Stimulated activated CD4-positive, alpha-beta T cell treated with anti-CD3 and anti-CD28 coated beads, Interleukin-2, amount 100 ng/mL, for 48 hours (primary cell): ENCODE data around the gene STIM1.

Experiments
- DNase-seq, 2 donors: peaks; one replicate each; pipeline ENCODE4 v3.0.0-alpha.2; 2020

STIM1 gene

DNA sequence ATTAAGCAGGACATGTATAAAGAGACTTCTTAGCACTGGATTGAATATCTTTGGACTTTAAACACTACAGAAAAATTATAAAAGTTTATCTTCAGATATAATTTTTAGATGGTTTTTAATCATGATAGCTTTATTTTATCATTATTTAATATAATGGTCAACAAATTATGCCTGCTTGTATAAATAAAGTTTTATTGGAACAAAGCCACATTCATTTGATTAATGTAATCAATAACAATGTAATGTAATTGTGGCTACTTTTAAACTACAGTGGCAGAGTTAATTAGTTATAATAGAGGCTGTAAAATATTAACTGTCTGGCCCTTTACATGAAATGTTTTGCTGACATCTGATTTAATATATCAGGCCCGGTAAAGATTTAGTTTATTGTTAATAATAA, 70.0 kb downstream of the STIM1 start:
- DNase-seq, result no peak

GRCh38 chr11:3926458-3927095, 71.1 kb downstream of the STIM1 start:
- DNase-seq, result no peak

DNA sequence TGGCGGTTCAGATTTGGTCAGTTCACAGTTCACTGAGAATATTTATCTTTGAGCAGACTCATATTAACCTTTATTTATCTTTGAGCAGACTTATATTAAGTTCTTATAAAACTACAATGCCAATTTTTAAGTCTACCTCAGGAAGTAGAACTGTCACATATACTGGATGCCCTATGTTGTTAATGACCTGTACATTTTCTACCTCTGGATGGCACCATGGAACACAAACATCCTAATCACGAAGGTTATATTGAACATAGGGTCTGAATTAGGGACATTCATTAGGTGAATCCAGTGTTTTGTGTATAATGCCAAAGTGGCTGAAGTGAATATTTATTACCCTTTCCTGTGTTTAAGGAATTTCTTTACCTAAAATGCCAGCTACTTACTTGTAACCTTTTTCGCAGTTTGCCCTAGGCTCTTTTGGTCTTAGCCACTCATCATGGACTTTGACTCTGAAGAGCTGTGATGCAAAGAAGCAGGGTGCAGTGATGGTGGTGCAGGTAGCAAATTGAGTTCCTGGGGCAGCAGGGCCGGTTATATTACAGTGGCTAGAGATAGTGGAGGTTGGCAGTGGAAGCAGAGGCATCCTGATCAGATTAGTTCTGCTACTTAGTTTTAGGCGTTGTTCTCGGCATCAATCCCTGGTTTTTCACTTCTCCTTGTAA, 71.8 kb downstream of the STIM1 start:
- no peak for DNase-seq

GRCh38 chr11:3929232-3929631, 73.8 kb downstream of the STIM1 start:
- DNase-seq, result no peak

GRCh38 chr11:3929649-3930048, 74.2 kb downstream of the STIM1 start:
- no peak for DNase-seq

DNA sequence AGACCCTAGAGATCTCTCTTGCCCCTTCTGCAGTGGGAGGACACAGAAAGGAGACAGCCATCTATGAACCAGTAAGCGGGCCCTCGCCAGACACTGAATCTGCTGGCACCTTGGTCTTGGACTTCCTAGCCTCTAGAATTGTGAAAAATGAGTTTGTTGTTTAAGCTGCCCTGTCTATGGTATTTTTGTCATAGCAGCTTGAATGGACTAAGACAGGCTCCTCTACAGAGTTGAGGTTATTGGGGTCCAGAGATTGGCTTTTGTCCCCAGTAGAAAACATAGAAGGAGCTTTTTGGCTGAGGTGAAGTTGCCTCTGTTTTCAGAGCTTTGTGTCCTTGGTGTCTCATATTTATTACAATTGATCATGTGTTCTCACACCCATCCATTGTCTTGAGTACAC, 77.2 kb downstream of the STIM1 start:
- DNase-seq, result no peak

GRCh38 chr11:3933165-3933628, 77.7 kb downstream of the STIM1 start:
- no peak for DNase-seq

GRCh38 chr11:3934658-3935057, 79.2 kb downstream of the STIM1 start:
- DNase-seq, result no peak

DNA sequence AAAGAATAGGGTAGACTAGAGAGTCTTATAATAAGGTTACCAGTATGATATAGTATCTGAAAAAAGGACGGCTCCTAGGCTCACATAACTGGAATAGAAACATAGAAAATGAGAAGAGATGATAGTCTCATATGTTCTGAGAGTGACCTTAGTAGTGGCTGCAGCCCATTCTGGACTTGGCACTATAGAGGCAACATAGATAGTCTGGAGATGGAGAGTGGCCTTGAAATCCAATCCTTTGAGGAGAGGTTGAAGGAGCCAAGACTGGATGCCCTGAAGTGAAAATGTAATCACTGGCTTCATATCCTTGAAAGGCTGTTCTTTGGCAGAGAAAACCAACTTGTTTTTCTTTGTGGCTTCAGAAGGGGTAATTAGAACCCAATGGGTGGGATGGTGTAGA, 81.1 kb downstream of the STIM1 start:
- DNase-seq, result no peak

DNA sequence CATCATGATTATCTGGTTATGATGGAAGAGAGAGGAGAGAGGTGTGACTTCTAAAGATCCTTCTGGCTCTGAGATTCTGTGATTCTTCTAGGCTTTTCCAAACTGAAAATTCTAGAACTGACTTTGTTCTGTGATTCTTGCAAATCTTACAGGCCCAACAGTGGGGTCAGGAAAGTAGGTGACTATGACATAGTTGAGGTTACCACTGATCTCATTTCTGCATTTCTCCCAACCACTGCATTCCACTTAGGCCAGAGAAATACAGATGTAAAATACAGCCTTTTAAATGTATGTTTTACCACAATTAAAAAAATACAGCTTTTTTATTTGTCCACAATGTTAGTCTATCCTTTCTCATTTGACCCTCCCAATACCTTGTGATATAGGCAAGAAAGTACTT, 83.7 kb downstream of the STIM1 start:
- no peak for DNase-seq

DNA sequence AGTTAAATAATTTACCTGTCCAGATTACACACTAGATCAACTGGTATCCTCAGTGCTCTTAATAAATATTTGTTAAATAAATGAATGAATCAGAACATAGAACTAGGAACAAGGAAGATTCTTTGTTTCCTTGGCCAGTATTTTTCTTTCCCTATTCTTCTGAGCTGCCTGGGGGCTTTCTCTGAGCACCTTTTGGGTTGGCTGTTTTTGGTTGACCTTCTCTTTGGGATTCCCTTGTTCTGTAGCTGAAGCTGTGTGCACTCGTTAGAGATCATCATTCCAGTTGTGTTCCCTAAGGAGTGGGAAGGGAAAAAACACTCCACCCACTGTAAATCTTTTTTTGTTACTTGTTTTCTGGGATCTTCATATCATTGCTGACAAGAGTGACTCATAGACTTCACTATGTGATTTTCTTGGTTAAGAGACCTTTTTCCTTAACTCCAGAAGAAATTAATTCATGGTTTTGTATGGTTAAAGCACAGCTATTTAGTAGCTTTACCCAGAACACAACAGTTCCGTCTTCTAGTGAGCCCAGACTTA, 84.3 kb downstream of the STIM1 start:
- DNase-seq, result no peak

DNA sequence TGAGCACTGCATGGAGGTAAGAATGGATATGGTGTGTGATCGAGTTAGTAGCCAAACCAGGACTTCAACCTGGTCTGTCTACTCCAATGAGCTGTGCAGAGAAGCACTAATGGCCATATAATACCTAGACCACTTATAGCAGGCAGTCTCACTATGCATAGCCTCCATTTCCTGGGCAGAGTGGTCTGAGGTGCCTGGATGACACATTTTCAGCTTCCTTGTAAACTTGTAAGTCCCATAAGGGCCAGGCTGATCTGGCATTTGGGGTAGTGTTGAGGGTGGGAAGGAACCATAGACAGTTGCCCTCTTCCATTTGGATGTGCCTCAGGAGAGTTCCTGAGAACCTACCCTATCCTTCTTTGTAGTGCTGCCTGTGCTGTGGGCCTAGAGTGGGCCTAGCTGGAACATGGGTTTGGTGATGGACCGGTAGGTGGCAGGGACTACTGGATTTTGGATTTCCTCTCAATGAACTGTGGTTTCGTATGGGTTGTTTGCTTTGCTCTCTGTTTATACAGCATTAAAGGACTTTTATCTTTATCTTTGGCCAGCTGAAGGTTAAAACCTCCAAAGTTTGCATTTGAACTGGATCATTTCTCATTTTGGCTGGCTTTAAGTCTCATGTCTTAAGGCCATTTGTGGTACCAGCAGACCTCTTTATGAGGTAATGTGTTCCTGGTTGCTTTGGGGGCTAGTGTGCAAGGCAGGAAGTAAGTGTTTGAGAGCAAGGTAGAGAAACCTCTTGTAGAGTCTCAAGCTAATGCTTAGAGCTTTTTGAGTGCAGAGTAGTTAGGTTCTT, 86.9 kb downstream of the STIM1 start:
- no peak for DNase-seq

GRCh38 chr11:3942956-3943497, 87.6 kb downstream of the STIM1 start:
- no peak for DNase-seq

DNA sequence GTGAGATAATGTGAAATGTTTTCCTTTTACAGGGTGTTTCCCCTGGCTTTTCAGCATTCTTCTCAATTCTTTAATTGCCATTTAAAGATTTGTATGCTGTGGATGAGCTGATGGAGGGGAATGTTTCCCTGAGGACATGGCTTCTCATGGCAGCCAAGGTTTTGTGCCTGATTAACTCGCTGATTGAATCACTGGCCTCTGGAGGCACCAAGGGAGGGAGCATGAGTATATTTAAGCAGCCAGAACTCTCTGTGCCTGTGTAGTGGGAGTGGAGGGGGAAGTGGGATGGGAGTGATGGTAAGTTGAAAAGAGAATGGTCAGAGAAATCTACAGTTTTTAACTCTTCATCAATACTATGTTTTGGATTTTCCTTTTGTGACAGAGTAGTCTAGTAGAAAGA, 88.7 kb downstream of the STIM1 start:
- DNase-seq, result no peak

DNA sequence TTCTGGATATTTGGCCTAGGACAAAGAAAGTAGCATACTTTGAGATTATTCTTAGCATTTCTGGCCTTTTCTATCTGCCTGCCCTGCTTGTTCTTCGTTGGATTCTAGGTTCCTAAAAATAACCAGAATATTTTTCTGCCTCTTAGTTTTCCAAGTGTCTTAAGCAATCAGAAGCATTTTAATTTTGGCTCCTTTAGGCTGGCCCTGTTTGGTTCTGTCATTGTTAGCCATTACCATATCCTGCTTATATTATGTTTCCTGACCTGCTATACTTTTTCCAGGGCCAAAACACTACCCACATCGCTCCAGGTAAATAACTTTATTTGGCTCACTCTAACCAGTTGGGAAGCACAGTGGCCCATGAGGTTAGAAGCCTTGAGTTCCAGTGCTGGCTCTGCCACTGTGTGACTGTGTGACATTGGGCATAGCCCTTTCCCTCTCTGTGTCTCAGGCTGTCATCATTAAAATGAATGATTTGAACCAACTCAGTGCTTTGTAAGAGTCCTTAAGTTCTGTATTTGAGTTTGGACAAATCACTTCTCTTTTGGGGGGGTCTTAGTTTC, 91.1 kb downstream of the STIM1 start:
- DNase-seq, result no peak

GRCh38 chr11:3947061-3947460, 91.6 kb downstream of the STIM1 start:
- peak in 1 of 2 donors; percentile 29 for DNase-seq

DNA sequence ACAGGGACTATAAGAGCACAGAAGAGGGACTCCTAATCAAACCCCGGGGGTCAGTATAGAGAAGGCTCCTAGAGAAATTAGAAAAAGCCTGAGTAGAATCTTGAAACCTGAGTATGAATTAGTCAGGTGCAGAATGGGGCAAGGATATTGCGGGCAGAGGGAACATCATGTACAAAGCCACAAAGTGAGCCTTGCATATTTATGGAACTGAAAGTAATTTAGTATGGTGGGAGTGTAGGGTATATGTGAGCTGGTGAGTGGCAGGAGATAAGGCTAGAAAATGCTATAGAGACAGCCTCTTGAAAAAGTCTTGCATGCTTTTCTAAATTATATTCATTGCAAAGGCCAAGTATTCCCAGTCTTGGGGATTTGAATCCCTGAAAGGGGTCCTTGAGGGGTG, 93.7 kb downstream of the STIM1 start:
- no peak for DNase-seq

- no peak for DNase-seq
These were observed 95.7 kb downstream of the STIM1 start for GRCh38 chr11:3950996-3951660.

- no peak for DNase-seq
These were observed 97.3 kb downstream of the STIM1 start for GRCh38 chr11:3952715-3953114.

DNA sequence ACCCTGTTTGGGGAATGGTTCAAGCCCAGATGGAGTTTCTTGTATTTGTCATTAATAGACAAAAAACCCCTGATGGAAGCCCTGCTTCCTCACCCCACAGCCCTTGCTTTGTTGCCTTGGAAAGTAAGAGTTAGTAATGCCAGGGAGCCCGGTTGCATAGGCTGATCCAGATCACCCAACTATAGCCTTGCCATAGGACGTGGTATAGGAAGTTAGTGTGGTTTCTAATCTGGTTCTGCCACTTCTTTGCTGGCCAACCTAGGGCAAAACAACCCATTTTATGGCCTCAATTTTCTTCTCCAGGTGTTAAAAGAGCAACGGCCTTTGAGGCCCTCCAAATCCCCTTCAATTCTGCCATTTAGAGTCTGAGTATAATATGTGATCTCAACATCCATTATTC, 97.9 kb downstream of the STIM1 start:
- DNase-seq, result no peak

DNA sequence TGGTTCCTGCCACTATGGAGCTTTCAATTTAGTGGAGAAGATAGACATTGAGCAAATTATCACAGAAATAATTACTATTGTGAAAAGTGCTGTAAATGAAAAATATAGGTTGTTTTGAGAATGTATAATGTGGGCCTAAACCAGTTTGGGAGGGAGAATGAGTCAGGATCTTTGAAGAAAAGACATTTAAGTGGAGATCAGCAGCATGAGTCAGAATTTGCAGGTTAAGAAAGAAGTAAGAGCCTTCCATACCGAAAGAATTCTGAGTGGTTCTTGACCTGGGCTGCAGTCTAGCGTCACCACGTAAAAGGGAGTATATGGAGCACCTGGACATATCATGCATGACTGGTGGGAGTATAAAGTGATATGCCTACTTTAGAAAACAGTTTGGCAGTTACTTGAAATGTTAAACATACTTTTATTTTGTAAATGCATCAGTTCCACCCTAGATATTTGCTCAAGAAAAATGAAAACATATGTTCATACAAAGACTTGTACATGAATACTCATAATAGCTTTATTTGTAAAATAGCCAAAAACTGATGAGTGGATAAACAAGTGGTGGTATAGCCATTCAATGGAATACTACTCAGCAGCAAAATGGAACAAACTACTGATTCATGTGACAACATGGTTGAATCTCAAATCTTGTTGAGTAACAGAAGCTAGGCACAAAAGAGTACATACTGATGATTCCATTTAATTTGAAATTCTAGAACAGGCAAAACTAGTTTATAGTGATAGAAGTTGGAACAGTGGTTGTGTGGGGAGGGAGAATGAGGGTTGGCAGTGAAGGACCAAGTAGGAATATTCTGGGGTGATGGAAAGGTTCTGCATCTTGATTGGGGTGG, 99.2 kb downstream of the STIM1 start:
- no peak for DNase-seq

GRCh38 chr11:3955299-3955665, 99.8 kb downstream of the STIM1 start:
- DNase-seq, result no peak
